OCI-M1 (cell line): ENCODE results near the gene STEAP3.

ENCODE experiments used
- DNase-seq: peaks from one replicate; lab custom pipeline; 2025; lab: John Stamatoyannopoulos, UW

Gene STEAP3, protein sequence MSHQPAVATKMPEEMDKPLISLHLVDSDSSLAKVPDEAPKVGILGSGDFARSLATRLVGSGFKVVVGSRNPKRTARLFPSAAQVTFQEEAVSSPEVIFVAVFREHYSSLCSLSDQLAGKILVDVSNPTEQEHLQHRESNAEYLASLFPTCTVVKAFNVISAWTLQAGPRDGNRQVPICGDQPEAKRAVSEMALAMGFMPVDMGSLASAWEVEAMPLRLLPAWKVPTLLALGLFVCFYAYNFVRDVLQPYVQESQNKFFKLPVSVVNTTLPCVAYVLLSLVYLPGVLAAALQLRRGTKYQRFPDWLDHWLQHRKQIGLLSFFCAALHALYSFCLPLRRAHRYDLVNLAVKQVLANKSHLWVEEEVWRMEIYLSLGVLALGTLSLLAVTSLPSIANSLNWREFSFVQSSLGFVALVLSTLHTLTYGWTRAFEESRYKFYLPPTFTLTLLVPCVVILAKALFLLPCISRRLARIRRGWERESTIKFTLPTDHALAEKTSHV

DNA sequence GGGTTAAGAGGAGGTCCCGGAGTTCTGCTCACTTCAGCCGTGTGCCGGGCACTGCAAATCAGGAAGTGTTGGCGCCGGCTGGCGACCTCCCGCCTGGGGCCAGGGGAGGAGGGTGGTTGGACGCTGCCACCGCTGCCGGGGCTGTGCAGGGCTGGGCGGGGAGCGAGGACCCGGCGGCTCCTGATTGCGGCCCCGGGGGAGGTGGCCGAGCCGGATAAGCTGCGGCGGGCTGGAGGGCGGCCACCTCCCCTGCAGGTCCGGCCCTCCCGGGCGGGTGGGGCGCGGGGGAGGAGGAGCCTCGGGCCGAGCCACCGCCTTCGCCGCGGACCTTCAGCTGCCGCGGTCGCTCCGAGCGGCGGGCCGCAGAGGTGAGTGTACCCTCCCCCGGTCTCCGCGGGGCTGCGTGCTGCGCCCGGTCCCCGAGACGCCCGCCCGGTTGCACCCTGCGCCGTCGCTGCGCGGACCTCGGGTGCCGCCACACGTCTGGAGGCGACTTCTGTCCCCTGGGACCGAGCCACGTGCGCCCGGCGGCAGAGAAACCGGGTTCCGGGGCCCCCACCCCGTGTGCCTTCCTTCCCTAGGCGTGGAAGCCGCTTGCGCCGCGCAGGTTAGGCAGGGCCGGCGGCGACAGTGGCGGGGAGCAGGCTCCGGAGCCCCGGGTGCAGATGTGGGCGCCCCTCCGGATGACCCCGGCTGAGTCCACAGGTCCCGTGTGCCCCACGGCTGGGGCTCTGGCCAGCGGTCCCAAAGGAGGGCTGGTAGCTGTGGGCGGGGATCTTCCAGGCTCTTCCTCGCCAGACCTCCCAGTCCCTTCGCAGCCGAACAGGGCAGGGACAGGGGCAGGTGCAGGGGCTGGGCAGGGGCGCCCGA is at the start of gene STEAP3:
STEAP3 (plus strand) TSS at position 314 of the 870 bp plus-strand sequence. CDS start 7,179 bp downstream, outside the sequence.
- DNase-seq, result peak; percentile 90

DNA sequence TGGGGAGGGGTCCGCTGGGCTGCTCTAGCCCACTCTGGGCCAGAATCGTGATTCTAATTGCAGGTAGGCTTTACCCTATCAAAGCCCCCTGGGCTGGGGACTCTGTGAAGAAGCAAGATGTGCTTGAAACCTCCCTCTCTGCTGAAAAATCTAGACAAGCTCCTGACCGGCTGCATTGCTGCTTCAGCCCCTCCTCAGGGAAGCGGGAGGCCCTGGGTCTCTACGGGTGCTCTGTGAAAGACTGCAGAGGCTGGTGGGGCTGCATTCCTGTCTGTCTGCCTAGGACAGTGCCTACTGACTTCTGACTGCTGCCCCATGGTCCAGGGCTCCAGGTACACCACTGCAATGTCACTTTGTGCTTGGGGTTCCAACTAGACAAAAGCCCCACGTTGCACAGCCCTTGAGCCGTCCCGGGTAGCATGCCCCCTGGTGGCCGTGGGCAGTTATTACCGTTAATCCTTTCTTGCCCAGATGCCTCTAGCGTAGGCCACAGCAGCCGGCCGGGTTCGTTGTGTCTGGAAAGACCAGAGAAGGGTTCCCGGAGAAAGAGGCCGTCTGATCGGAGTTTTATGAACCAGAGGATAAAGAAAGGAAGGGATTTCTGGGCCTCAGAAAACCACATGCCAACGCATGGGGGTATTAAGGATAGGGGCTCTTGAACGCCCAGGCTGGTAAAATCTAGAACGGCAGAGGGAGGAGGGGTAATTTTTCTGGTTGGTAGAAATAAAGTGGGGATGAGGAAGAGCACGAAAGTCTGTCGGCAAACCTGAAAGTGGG is 49.2 kb upstream of the STEAP3 start:
- DNase-seq, result peak; percentile 67

DNA sequence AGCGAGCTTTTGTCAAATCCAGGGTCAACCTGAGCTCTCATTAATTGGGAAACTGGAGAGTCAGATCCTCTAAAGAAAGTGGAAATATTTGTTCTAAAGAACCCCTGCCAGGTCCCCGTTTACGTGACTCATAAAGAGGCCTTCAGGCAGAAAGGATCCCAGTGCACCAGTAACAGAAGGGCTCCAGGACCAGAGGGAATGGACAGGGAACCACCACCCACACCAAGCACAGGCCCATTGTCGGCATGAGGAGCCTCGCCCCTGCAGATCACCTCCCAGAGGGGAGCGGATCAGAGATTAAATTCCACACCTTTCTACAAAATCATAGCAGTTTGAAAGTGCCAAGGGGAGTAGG is 48.7 kb upstream of the STEAP3 start:
- no peak for DNase-seq

DNA sequence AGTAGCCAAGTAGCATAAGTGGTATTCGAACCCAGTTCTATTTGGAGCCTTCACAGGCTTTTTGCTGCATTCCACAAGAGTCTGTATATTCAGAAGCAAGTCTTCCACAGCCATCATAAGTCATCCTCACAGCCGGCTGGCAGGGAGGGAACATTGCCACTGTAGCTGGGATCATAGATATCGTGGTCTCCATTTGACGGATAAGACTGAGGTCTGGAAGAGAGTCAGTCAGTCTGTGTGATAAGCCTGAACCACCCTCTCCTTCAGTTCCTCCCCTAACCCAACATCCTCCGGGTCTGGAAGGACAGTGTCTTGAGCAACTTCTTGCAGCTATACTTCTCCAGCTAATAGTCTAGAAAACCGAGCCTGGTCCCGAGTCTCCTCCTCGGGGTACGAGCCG is 48.1 kb upstream of the STEAP3 start:
- peak; percentile 87 for DNase-seq

DNA sequence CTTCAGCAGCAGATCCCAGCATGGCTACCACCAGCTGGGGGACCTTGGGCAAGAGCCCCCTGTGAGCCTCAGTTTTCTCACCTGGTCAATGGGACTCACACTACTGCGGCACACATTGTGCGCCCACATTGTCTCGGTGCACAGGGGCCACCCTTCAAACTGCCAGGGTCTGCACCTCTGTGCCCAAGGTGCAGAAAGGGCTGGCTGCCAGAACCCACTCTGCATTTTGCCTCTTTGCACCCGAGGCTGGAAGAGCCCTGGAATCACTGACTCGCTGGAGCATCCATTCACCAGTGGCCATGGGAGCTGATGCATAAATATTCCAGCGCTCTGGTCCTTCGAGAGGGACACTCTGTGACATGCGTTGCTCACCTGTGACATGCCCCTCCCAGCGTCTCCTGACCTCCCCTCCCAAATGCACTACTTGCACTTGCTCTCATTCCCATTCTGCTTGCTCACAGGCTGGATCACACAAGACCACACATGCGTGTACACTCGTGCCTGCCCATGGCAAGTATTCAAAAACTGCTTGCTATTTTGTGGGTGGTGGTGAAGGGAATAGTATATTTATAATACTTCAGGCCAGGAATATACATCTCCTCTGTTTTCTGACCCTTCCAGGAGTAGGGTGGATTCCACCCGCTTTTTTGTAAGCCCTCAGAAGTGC is 46.3 kb upstream of the STEAP3 start:
- no peak for DNase-seq

DNA sequence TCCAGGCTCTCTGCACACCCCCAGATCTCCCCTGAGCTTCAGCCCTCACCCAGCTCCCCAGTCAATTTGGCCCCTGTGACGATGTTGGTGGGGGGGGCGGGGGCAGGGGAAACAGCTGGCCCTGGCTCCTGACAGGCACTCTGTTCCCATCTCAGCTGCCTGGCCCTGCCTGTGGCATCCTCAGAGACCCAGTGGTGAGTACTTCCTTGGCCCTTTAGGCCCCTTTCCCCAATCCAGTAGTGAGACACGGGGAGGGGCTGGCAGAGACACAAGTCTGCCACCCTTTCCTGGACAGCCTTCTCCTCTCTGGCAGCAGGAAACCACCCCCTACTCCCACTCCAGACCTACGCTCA is 45.8 kb upstream of the STEAP3 start:
- no peak for DNase-seq

DNA sequence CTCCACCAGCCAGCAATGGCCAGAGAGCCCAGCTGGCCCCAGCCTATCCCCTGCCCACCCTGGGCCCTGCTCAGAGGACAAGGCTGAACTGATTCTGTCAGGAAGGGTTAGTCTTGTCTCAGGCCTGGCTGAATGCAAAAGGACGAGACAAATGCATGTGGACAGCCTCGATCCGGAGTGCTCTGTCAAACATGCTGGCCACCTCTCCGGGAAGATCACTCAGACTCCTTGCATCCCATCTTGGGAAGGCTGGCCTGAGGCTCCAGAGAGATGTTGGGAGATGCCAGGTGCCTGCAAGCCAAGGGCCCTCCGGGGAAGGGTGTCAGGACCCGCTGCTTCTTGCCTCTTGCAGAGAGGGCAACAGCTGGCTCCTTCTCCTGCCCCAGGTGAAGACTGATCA is 44.9 kb upstream of the STEAP3 start:
- no peak for DNase-seq

DNA sequence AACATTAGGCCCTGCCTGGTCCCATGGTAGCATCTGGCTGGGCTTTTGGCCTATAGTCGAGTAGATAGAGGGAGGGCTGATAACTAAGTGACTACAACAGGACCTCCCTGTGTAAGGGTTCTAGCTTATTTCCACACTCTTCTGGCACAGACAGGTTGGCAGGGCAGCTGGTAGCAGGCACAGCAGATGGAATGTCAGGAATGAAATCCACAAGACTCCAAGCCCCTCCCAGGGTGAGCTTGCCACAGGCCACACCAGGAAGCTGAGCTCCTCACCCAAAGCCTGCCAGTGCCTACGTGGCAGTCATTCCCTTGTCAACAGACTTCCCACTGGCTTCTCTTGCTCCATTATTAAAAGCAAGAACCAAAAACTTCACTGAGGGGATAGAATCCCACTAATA is 44.4 kb upstream of the STEAP3 start:
- DNase-seq, result no peak

DNA sequence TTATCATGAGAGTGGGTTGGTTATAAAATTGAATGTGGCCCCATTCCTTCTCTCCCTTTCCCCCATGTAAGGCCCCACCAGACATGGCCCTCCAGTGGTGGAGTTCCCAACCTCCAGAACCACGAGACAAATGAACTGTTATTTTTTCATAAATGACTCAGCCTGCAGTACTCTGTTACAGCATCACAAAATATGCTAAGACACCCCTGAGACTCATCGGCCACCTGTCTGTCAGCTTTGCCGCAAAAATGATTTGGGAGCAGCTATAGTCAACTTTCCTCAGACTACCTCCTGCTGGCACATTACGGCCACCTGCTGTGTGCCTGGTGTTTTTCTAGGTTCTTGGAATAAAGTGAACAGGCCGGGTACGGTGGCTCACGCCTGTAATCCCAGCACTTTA is 43.6 kb upstream of the STEAP3 start:
- no peak for DNase-seq

DNA sequence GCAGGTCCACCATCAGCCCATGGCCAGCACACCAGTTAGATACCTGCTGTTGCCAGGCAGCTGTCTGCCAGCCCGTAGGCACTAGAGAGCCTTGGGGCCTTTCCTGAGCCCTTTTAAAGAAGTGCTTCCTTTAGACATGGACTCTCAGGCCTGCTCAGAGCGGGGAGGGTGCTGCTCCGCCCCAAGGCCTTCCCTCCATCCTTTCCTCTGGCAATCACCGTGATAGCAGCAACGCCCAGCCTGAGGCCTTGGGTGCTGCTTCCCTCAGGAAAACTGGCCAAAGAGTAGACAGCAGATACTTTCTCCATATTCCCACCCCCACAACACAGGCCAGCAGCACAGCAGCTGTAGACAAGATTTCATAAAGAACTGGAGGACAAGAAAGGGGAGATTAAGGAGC is 42.7 kb upstream of the STEAP3 start:
- DNase-seq, result no peak

DNA sequence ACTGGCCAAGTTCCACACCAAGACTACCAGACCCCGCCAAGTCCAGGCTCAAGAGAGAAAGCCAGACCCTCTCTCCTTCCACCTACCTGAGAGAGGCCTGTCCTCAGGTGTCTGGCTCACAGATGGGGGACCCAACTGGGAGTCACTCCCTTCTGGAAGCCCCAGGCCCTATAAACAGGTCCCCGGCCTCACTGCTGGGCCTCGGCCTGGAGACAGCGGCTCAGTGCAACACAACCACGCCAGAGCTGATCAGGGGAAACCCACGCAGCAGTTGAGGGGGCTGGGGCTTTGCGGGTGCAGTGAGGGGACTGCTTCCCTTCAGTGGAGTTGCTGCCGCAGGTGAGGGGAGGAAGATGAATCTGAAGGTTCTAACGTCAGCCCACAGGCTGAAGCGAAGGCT is 42.2 kb upstream of the STEAP3 start:
- no peak for DNase-seq

DNA sequence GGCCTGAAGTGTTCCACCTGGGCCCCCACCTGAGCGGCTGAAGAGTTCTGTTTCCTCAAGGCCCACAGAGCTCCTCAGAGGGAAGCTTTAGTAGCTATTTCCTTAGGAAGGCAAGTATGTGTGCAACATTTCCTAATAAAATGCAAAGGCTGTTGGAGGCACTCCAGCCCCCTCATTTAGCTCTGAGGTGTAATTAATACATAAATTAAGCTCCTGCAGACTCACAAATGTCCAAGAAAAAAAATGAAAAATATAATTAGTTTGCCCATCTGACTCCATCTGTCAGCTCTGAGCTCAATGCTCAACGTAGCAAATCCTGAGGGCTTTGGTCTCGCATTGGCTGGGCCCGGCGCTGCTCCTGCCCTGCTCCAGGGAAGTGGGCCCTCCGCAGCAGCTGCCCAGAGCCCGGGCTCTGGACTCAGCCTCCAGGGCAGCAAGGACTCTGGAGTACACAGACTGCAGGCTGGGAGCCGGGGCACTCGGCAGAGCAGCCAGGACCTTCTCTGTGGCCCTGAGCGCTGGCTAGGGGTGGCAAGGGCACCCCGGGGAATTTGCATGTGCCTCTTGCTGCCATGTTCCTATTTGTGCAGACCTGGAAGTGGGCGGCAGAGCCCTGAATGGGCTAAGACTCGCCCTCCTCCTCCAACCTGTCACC is 41.7 kb upstream of the STEAP3 start:
- DNase-seq, result no peak

DNA sequence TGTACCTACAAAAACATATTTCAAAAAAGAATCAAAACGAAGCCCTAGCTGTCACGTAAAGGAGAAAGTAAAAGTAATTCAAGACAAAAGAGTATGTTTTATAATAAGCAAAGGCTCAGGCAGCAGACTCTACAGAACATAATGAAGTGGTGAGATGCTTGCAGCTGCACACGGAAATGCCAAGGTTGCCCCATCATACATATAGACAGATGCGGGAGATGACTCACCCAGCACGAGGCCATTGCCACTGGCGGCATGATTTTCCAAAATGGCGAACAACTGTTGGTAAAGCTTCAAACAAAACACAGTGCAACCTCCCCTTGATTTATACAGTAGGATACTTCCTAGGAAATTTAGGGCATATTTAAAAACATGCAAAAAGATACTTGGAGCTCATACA is 39.1 kb upstream of the STEAP3 start:
- DNase-seq, result no peak

DNA sequence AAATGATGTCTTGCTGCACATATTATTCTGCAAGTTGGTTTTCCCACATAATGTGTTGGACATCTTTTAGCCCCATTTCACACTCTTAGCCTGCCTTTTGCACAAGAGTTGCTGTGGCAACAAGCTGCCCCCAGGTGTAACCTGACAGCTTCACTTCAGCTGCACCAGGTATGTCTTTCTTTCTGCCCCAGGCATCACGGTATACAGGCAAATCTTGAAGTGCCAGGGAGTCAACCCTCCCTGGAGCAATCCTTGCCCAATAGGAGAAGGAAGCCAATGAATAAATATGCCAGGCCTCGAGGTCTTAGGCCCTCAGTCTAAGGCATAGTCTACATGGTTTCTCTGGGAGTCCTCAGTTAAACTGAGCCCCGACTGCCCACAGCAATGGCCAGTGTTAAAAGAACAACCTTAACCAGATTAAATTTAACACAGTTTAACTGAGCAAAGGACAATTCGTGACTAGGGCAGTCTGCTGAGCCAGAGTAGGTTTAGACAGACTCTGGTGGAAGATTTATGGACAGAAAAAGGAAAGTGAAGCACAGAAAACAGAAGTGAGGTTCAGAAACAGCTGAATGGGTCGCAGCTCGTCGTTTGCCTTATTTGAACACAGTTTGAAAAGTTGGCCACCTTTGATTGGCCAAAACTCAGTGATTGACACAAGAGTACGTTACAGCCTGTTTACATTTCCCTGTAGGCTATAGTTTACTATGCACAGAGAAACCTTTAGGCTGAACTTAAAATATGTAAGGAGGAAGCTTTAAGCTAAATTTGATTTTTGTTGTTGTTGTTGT is 33.1 kb upstream of the STEAP3 start:
- no peak for DNase-seq

DNA sequence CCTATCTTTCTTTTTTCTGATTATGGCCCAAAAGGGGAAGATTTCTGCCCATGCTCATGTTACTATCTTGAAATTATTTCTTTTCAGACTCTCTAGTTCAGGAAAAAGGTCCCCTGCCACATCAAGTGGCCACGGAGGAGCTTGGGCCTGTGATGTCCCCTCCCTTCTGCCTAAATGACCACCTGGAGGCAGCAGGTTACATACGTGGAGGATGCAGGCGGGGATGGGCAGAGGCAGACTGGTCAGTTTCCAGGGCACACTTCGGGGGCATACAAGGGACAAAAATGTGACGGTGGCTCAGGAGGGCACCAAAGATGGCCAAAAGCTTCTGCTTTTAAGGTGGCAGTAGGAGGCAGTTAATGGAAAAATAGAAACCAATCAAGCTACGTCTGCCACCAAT is 30.7 kb upstream of the STEAP3 start:
- no peak for DNase-seq

DNA sequence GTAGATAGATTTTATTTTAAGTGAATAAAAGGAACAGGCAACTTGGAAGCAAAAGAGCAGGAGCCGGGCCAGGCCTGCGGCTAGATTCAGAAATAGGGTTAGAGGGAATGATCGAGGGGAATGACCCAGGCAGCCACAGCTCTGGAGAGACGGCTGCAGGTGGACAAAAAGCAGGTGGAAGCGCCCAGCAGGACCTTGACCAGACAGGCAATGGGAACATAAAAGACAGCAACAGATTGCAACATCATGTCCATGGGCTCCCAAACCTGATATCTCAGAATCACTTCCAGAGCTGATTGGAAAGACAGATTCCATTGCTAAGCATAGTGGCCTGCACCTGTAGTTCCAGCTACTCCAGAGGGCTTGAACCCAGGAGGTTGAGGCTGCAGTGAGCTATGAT is 28.6 kb upstream of the STEAP3 start:
- no peak for DNase-seq

DNA sequence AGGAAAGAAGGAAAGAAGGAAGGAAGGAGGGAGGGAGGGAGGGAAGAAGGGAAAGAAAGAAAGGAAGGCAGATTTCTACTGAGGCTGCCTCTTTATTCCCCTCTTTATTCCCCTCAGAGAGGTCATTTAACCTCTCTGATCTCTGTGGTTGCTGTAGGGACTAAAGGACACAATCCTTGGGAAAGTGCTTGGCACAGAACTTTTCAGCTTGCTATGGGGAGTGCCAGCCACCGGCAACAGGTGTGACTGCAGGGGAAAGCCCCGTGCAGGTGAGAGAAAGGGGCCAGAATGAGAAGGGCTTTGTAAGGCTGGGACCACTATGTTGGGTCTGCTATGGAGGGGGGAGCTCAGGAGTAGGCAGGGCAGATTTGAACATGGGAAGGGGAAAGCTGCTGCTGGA is 27.7 kb upstream of the STEAP3 start:
- DNase-seq, result no peak

DNA sequence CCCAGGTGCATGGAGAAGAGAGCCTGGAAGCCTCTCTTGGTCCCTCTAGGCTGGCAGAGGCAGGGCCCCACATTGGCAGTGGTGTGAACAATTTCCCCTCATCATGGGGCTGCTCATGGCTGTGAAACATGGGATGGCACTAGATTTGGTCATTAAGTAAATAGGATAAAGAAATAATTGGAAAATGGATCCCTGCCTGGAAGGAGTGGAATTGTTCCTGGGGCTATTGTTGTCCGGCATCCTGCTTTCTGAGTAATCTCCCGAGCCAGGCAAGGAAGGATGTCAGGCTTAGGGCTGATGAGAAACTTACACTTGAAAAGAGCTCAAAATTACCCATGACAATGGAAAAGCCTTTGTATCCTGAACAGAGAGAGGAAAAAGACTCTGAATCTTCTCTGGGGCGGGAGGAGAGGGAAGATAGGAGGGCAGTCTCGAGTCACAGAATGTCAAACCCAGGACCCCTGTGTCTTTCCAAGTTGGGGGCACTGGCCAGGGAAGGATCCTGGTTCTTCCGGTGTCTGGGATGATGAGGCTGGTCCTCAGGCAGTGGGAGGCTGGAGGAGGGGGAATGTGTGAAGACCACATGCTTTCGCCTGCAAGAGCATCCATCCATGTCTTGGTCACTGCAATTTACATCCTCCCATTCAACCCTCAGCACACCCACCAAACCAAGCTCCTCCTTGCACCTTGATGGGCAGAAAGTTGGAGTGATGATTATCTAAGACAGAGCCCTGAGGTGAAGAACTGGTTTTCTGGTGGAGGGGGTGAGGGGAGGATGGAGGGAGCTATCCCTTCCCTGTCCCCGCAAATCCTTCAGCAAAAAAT is 27.1 kb upstream of the STEAP3 start:
- no peak for DNase-seq

DNA sequence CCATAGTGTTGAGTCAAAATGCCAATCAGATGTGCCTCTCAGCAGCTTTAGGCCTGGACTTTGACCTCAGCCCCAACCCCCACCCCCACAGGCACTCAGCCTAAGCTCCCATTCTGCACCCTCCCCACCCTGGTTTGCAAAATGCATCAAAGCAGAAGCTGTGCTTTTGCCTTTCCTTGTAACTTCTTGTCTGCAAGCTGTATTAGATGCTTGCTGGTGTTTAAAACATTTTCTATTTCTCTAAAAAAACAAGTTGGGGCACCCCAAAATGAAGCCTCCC is 26.6 kb upstream of the STEAP3 start:
- DNase-seq, result no peak
